Lung (tissue), 12 donors: Measurements from ENCODE around the gene TPO. TPM values are rescaled to one million over a fixed set of nuclear protein-coding genes. Genes with fewer than 3 reads are reported as not detected.

Experiments
- ATAC-seq: fragments of 200-7000 bp; cut with Tn5 transposase; one replicate; pipeline ENCODE4 v1.9.1; 2020; ENCODE audit warnings: moderate number of reproducible peaks; ENCODE audit not compliant: insufficient read depth, low FRiP score
- DNase-seq, 3 donors: peaks; one replicate each; pipeline ENCODE4 v3.0.0-alpha.2; 2013 to 2017
- H3K27ac ChIP-seq, 2 donors: one replicate each; pipeline ENCODE4 v1.5.1; 2013; ENCODE audit warnings: mild to moderate bottlenecking in 2 of 2, moderate library complexity in 2 of 2, control low read depth in 1 of 2, inconsistent platforms in 1 of 2, low read depth in 1 of 2, low read length in 1 of 2
- H3K27me3 ChIP-seq, 3 donors: one replicate each; pipeline ENCODE4 v1.5.1; 2013; ENCODE audit warnings: low read length in 2 of 3; ENCODE audit not compliant: control insufficient read depth in 3 of 3, insufficient read depth in 3 of 3
- H3K36me3 ChIP-seq, 4 donors: one replicate each; pipeline ENCODE4 v1.5.1; 2013; ENCODE audit warnings: low read length in 4 of 4, mild to moderate bottlenecking in 1 of 4, moderate library complexity in 1 of 4; ENCODE audit not compliant: control insufficient read depth in 4 of 4, insufficient read depth in 4 of 4
- H3K4me1 ChIP-seq, 5 donors: one replicate each; pipeline ENCODE4 v1.5.1; 2013; ENCODE audit warnings: low read length in 5 of 5, mild to moderate bottlenecking in 2 of 5, moderate library complexity in 1 of 5; ENCODE audit not compliant: control insufficient read depth in 5 of 5, insufficient read depth in 5 of 5
- H3K4me3 ChIP-seq: one replicate; pipeline ENCODE4 v1.5.1; 2013; ENCODE audit warnings: mild to moderate bottlenecking, control low read depth, moderate library complexity
- H3K9ac ChIP-seq, 2 donors: one replicate each; pipeline ENCODE4 v1.5.1; 2013; ENCODE audit warnings: low read length in 2 of 2, control low read depth in 1 of 2; ENCODE audit not compliant: insufficient read depth in 1 of 2
- H3K9me3 ChIP-seq, 4 donors: one replicate each; pipeline ENCODE4 v1.5.1; 2013; ENCODE audit warnings: low read length in 3 of 4, mild to moderate bottlenecking in 1 of 4, moderate library complexity in 1 of 4; ENCODE audit not compliant: control insufficient read depth in 4 of 4, insufficient read depth in 3 of 4
- CTCF ChIP-seq: IDR thresholded peaks from 2 replicates; pipeline ENCODE4 v1.5.1; 2012; ENCODE audit warnings: mild to moderate bottlenecking; ENCODE audit errors: control extremely low read depth, extremely low read depth
- WGBS, 2 donors: extraction: QIAGEN DNeasy Blood & Tissue Kit; methylation state at CpG; one replicate each; pipeline ENCODE4 v1.1.7; 2013; 5-methylcytosine and 5-hydroxymethylcytosine counted together
- polyA plus RNA-seq, 2 donors: library from polyadenylated mRNA; stranded (reverse); fragments of 200-250 nt; gene quantifications; one replicate each; pipeline ENCODE4 v1.2.1, GENCODE V29; 2013
- total RNA-seq, 2 donors: library from RNA; depleted of rRNA in 1 of 2; stranded (reverse); fragments of >200 nt in 1 of 2; gene quantifications; one replicate each; pipeline ENCODE4 v1.2.1, GENCODE V29; 2014 to 2021
- donor health status: control.
- donor health status: control.
- donor health status: Bipolar disorder and iron deficiency.
- donor health status: healthy.
- donor health status: DM: yes; HTN: yes; CAD: no.

TPO gene
- total and polyA plus RNA-seq, 4 donors: 0.17 to 0.31 TPM; not detected in 2

- Histone ChIP-seq H3K4me3 (no peak overlapping the region), H3K9me3 (no peaks in the 10 kb centered on the region), H3K27ac (peak overlapping the region in 1 of 2 donors; percentile 50), H3K36me3 (no peaks in the 10 kb centered on the region), H3K9ac (no peak overlapping the region), H3K27me3 (no peaks in the 10 kb centered on the region), H3K4me1 (peaks cover 0 to 47% (median 12%) of the 10 kb centered on the region in 5 donors)
- TF ChIP-seq CTCF: no peak
- DNase-seq: peak; percentile 29 to 75 (median 65)
- ATAC-seq: no peak
- 65 to 69% methylated on average over 18 of the region's 18 CpGs for WGBS, 2 donors
Measured at GRCh38 chr2:1590596-1591460, 177.6 kb downstream of the TPO start.

GRCh38 chr2:1591461-1591770, 178.2 kb downstream of the TPO start:
- DNase-seq: no peak
- TF ChIP-seq CTCF: no peak
- Histone ChIP-seq H3K9ac (no peak overlapping the region), H3K27me3 (no peaks in the 10 kb centered on the region), H3K4me3 (no peak overlapping the region), H3K36me3 (no peaks in the 10 kb centered on the region), H3K4me1 (peaks cover 0 to 47% (median 12%) of the 10 kb centered on the region in 5 donors), H3K9me3 (peaks cover 0 to 2% (median under 1%) of the 10 kb centered on the region in 4 donors), H3K27ac (peak overlapping the region; percentile 31 to 50)
- WGBS, 2 donors: 59 to 65% methylated on average over 16 of the region's 16 CpGs
- ATAC-seq: no peak
